Muscle of back (tissue), 11 donors: ENCODE data around the gene TMEM47. TPM values are rescaled to one million over a fixed set of nuclear protein-coding genes. Genes with fewer than 3 reads are reported as not detected.

Experiments
- DNase-seq, 3 donors: peaks; one replicate each; pipeline versions ENCODE4 v3.0.0 to v3.0.0-alpha.2; 2013
- polyA plus RNA-seq, 10 donors: library from polyadenylated mRNA; unstranded; fragments of 120-200 nt; gene quantifications; one replicate each; pipeline ENCODE4 v1.2.1, GENCODE V29; 2013; ENCODE audit not compliant: insufficient read length in 10 of 10

TMEM47 gene
- polyA plus RNA-seq, 10 donors = 54.9 to 107 (median 85.6) TPM

DNA sequence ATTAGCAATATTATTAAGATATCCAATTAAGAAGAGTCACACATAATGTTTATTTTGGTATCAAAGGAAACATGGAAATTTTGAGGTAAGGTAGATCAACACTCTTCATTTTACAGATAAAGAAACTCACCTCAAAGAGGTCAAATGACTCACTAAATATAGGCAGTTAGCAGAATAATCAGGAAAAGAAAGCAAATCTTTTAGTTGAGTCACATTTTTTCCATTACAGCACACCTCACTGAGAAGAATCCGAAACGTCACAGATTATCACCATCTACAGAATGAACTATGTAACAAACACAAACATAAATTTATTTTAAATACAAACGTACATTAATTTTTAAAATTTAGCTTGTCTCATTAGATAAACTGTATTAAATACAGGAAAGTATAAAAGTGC lies 70.1 kb downstream of the TMEM47 start:
- DNase-seq = no peak

DNA sequence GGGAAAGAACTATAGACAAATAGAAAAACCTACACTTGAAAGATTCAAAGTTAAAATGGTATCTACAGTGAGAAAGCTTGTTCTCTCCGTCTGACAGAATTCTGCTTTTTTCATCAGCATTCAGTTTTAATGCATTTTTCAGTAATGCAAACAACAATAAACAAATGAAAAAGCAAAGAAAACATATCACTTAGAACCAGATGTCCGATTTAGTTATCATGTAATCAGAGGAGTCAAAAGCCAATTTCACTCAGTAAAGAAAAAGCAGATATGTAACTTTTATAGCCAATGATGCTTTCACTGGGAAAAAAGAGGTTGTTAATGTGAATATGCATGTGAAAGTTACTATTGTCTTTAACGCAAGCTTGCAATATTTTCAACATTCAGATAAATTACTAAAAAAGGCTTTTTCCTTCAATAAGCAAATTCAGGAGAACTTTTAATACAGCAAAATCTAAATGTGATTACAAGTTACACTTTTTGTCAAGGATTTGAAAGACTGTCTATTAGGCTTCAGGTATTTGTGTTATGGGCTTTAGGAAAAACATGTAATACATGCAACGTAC lies 70.7 kb downstream of the TMEM47 start:
- DNase-seq = peak in 1 of 3 donors; percentile 1

DNA sequence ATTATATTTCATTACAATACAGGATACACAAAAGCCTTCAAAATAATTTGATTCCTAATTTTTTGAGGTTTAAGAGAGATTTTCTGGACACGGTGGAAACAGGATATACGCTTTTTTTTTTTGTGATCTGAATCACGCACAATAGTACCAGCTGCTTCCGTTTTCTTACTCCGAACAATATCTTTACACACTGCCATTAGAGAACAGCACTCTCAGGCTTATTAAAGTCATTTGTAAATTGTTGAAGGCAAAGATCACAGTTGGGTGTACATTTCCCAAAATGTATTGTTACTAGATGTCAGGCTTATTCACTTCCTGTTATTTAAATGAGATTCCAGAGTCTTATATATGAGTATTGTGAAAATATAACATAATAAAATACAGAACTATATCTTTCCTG lies 71.5 kb downstream of the TMEM47 start:
- DNase-seq = peak in 1 of 3 donors; percentile 11

DNA sequence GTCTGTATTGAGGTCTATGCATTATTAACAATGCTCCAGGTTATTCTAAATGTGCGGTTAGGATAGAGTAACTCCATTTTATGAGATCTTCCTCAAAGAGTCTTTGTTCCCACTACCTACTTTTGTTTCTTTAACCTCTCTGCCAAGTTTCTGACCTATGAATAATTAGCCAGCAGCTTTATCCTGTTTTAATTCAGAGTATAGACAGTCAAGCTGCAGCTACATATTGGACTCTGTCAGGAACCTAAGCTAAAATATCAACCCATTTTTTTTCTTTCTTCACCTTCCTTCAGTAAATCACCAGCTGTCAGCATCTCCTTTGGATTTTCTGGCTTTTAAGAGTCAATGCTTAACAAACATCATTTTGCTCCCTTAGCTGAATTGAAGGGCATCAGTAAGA lies 72.3 kb downstream of the TMEM47 start:
- DNase-seq = peak in 1 of 3 donors; percentile 0

GRCh38 chrX:34580069-34580468 lies 77.0 kb downstream of the TMEM47 start:
- DNase-seq = no peak

GRCh38 chrX:34578237-34578636 lies 78.8 kb downstream of the TMEM47 start:
- DNase-seq = peak; percentile 30 to 71 (median 58)
